ENCODE data around the gene MRPS16.

MRPS16 gene

DNA sequence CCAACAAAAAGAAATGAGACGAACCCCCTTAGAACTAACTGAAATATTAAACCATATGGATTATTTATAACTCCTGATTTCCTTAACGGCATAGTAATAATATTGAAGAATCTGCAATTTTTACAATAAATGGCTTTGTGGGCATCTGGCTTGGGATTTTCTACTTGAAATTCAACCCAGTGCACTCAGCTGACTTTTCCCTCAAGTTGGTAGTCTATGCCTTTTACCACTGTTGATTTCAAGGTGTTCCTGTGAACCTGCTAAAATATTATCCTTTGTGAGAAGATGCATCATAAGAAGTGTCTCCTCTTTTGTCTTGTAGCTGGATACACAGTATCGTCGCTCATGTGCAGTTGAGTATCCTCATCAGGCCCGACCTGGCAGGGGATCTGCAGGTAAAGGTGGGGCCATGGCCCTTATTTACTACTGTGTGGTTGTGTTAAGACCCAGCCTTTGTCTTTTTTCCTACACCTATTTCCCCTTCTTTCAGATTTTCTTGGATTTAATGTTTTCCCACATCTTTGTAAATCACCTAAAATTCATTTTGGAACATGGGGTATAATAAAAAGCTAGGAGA, 13.4 kb downstream of the MRPS16 start:
- no peak for DNase-seq

DNA sequence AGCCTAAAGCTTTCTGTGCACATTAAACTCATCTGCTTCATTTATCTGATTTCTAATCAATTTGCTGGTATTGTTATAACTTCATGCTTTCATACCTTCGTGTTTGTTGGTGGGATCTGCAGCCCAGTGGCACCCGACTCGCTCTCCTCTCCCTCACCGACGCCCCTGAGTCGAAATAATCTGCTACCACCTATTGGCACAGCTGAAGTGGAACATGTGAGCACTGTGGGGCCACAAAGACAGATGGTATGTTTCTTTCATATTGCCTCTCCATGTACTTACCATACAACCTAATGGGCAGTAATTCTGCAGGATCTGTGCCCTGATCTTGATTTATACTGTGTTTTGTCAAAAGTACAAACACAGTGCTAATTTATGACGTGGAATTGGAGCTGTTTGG, 17.7 kb downstream of the MRPS16 start:
- DNase-seq: no peak

DNA sequence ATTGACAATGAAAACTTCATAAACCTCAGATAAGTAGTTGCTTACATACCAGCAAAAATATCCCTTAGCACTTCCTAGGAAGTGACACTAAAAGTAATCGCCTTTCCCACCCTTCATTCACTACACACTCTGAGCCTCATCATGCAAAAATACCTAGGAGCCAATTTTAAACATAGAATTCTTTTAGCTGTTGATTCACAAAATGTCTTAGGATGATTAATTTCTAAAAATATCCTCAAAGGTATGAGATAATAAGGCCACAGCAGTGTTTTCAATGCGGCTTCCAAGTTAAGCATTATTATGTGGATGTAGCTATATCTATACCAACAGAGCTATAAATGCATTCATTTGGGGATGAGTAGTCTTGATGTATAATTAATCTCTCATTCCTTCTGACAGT, 18.6 kb downstream of the MRPS16 start:
- DNase-seq: no peak

DNA sequence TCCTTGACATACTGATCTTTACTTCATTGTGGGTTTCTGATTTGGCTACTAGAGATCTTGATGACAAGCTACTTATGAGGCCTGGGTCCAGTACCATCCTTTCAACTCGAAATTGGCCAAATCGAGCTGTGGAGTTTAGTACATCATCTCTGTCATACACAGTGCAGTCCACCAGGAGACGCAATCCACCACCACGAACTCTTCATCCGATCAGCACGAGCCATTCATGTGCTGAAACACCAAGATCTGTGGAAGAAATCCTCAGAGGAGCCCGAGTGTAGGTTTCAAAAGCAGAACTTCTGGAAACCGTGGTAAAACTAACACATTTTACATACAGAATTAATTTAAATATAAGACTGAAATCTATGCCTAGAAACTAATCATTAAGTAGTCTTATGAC, 19.6 kb downstream of the MRPS16 start:
- no peak for DNase-seq

DNA sequence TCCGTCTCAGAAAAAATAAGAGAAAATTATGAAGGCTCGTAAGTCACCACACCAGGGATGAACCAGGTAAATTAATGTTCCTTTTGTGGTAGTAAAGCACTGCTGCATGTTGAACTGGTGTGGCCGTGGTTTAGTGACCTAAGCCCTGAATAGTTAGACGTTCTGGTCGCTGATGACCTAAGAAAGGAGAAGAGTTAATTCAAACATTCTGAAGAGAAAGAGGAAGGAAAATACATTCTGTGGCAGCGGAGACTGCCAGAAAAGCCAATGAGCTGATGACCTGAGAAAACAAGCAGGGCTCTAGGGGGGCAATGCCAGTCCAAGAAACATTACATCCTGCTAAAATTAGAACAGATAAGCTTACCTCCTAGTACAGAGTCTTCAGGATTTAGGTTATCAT, 22.9 kb downstream of the MRPS16 start:
- no peak for DNase-seq

DNA sequence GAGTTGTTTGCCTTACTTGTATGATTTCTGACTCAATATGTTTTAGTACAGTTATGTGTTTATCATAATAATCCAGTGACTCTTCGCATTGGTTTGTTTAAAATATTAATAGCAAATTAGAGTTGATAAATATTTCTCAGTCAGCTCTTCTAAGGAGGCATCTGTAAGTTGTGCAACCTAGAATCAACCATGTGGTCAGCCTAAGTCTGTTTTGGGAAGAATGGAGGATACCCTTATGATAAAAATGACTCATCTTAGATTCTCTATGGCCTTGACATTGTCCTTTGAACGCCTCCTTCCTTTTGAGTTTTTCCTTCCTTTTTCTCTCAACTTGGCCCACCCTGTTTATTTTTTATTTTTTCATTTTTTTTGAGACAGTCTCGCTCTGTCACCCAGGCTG, 24.2 kb downstream of the MRPS16 start:
- no peak for DNase-seq

DNA sequence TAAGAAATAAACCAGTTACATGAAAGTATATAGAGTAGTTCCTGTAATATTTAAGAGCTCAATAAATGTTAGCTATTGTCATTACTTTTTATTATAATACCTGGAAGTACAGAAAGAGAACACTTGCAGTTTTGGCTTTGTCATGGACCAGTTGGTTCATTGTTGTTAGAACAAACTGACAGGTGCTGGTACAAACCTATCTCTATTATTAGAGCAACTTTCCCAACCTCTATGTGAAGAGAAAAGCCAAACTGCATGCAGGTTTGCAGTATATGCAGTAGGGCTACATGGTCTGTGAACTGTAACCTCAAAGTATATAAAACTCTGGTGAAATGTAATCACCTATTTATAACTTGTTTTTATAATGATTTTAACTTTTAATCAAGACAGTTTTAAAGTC, 25.8 kb downstream of the MRPS16 start:
- no peak for DNase-seq

DNA sequence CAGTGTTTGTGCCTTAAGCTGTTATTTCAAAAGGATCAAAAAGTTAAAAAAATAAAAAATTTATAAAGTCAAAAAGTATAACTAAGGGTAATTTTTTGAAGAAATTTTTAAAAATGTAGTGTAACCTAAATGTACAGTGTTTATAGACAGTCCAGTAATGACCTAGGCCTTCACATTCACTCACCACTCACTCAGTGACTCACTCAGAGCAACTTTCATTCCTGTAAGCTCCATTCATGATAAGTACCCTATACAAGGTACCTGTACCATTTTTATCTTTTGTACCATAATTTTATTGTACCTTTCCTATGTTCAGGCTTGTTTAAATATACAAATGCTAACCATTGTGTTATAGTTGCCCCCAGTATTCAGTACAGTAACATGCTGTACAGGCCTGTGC, 26.9 kb downstream of the MRPS16 start:
- DNase-seq: no peak

DNA sequence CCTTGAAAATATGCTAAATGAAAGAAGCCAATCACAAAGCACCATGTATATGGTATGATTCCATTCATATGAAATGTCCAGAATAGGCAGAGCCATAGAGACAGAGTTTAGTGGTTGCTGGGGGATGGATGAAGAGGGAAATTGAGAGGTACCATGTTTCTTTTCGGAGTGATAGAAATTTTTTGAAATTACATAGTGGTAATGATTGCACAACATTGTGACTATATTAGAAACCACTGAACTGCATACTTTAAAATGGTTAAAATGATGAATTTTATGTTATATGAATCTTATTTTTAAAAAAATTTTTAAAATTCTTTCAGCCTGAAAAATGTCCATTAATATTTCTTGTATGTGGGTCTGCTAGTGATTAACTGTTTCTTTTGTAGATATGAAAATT, 31.5 kb downstream of the MRPS16 start:
- no peak for DNase-seq

DNA sequence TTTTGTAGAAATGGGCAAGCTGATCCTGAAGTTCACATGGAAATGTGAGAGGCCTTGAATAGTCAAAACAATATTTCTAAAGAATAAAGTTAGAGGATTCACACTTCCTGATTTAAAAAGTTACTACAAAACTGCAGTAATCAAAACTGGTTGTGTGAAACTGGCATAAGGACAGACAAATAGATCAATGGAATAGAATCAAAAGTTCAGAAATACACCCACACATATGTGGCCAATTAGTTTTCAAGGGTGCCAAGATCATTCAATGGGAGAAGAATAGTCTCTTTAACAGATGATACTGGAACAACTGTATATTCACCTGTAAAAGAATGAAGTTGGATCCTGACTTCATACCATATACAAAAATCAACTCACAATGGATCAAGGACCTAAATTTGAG, 33.1 kb downstream of the MRPS16 start:
- no peak for DNase-seq

DNA sequence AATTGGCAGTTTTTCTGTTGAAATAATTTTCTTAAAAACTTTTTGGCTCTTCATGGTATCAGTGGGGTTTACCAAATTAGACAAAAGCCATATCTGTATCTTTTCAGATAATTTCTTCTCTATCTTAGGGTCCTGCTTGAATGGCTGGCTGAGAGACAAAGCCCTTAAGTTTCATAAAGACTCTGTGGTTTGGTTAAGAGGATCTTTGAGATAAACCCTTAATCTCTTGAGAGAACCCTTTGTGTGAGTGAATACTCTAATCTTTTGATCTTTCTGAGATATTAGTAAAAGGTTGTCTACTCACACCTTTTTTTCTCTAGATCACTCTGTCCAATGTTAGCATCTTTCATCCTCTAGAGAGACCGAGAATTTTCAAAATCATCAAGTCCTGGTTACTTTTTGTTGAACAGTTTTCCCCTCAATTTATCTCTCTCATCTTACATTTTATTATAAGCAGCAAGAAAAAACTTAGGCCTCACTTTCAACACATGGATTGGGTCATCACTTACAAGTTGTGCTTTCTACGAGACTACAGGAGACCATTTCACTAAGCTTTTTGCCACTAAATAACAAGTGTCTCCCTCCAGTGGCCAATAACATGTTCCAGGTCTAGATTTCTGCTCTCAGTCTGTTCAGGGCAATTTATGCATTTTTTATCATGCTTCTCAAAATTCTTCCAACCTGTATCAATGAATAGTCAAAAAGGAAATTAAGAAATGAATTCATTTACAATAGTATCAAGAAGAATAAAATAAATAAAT, 33.8 kb downstream of the MRPS16 start:
- no peak for DNase-seq

DNA sequence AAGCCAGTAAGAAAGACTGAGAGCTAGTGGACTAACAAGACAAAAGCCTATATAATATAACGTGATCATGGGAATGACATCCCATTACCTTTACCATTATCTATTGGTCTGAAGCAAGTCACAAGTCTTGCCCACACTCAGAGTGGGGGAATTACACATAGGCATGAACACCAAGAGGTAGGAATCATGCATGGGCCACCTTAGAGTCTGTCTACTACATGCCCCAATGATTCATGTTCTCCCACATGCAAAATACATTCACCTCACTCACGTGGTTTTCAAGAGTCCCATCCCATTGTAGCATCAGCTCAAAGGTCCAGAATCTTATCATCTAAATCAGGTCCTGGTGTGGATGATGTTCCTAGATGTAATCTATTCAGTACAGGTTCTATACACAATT, 34.8 kb downstream of the MRPS16 start:
- DNase-seq: no peak

DNA sequence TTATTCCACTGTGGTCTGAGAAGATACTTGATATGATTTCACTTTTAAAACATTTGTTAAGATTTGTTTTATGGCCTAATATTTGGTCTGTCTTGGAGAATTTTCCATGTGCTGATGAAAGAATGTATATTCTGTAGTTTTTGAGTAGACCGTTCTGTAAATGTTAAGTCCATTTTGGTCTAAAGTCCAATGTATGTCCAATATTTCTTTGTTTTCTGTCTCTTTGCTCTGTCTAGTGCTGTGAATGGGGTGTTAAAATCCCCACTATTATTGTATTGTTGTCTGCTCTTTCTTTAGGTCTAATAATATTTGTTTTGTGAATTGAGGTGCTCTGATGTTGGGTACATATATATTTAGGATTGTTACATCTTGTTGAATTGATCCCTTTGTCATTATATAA, 36.7 kb downstream of the MRPS16 start:
- DNase-seq: no peak

DNA sequence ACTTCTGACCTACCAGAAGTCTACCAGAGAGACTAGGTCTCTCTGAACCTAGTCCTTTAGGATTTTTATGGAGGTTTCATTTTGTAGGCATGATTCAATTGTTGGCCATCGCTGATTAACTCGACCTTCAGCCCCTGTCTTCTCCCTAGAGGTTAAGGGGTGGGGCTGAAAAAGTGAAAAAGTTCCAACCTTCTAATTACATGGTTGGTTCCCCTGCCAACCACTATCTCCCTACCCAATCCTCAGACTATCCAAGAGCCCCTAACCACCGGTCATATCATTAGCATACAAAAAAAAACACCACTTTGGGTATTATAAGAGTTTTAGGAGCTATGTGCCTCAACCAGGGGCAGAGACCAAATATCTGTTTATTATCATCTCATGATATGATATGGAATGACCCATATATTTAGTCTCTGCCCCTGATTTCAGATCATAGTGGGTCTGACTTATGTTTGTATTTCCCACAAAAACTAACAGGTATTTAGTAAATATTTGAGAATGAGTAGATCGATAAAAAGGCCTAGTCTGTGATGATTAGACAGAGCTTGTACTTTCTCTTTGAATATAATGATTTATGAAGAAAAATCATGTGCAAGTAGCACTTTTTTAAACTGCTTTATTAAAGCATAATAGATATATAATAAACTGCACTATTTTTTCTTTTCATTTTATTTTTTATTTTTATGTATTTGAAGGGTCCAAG, 41.2 kb downstream of the MRPS16 start:
- DNase-seq: no peak

DNA sequence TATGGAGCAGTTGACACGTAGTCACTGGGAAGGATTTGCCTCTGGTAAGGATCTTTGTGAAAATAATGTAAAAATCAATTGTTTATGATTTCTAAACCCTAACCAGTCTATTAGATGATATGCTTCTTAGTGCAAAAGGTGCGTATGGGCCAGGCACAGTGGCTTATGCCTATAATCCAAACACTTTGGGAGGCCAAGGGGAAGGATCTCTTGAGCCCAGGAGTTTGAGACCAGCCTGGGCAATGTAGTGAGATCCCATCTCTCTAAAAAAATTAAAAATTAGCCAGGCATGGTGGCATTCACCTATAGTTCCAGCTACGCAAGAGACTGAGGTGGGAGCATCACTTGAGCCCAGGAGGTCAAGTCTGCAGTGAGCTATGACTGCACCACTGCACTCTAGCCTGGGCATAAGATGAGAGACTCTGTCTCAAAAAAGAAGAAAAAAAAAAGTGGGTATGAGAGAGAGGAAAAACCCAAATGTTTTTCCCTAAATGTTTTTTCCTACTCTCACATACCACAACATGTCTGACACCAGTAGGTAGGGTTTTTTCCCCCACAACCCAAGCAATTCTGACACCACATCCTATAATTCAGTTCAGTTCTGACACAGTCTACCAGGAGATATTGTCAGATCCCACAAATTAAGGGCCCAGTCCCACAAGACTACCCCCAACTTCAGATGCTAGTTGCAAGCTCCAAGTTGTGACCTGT, 41.9 kb downstream of the MRPS16 start:
- no peak for DNase-seq

DNA sequence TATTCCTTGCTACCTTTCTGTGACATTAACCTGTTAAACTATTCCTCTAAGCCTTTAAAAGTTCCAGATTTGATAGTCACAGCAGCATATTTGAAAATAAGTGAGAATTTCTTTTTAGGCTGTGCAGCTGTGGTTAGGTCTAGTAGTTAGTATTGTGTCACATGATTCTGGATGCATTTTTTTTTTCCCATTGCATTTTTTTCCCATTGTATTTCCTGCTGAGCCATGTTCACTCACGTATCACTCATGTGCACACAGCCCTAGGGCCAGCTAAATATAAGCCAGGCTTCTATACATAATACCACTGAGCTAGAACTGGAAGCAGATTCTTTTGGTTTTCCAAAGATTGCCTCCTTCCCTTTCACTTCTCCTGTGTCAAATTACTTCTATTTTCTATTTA, 42.7 kb downstream of the MRPS16 start:
- DNase-seq: no peak

DNA sequence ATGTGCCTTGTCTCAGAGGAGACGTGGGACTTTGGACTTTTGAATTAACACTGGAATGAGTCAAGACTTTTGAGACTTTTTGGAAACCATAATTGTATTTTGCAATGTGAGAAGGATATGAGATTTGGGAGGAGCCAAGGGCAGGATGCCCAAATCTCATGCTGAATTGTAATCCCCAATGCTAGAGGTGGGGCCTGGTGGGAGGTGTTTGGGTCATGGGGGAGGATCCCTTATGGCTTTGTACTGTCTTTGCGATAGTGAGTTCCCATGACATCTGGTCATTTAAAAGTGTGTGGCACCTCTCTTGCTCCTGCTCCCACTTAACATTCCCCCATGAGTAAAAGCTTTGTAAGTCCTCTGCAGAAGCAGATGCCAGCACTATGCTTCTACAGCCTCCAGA, 44.6 kb downstream of the MRPS16 start:
- no peak for DNase-seq

DNA sequence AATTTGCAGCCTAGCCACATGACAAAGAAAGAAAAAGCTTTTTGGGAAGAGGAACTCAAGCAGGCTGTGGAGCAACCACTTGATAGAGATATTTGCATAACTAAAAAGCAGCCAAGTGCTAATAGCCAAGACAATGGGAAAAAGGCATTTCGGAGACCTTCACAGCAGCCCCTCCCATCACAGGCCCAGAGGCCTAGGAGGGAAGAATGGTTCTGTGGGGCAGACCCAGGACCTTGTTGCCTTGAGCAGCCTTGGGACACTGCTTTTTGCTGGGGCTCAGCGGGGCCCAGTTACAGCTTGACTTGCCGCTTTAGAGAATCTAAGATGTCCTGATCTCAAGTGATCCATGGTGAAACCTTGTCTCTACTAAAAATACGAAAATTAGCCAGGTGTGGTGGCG, 46.1 kb downstream of the MRPS16 start:
- no peak for DNase-seq

DNA sequence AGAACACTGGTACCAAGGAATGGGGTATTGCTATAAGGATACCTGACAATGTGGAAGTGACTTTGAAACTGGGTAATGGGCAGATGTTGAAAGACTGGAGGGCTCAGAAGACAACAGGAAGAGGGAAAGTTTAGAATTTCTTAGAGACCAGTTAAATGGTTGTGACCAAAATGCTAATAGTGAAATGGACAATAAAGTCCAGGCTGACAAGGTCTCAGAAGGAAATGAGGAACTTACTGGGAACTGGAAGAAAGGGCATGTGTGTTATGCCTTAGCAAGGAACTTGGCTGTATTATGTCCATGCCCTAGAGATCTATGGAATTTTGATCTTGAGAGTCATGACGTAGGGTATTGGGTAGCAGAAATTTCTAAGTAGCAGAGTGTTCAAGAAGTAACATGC, 46.6 kb downstream of the MRPS16 start:
- DNase-seq: no peak

DNA sequence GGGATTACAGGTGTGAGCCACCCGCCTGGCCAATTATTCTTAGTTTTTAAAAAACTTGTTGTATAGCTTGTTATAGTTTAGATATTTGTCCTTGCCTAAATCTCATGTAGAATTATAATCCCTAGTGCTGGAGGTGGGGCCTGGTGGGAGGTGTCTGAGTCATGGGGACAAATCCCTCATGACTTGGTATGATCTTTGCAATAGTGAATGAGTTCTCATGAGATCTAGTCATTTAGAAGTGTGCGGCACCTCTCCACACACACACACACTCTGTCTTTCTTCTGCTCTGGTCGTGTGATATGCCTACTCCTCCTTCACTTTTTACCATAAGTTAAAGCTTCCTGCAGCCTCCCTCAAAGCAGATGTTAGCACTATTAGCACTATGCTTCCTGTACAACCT, 47.4 kb downstream of the MRPS16 start:
- DNase-seq: no peak
